H1 (cell line): Measurements from ENCODE around the gene ALG1. TPM values are rescaled to one million over a fixed set of nuclear protein-coding genes. Genes with fewer than 3 reads are reported as not detected.
"Not testable (repeated sequence)": the region's sequence is repeated elsewhere in the genome, so short reads cannot be mapped to it uniquely, and the experiment has no call there.

Experiments
- CTCF ChIA-PET: fragments of 300-600 bp; sonication (Branson Sonifier 250); formaldehyde crosslinking; loops from one replicate; lab custom pipeline; 2021; ENCODE audit not compliant: partially characterized antibody; lab: Charles Lee
- POLR2A ChIA-PET: fragments of 300-600 bp; sonication (Branson Sonifier 250); formaldehyde crosslinking; loops from one replicate; lab custom pipeline; 2021; ENCODE audit warnings: inconsistent platforms; ENCODE audit not compliant: partially characterized antibody; lab: Charles Lee
- DNase-seq, 2 experiments: peaks; one replicate each; pipeline versions ENCODE4 v3.0.0 to v3.0.0-alpha.2; 2010 to 2022; ENCODE audit warnings: low spot score in 2 of 2, low read depth in 1 of 2, mixed read lengths in 1 of 2
- FAIRE-seq: peaks from 2 replicates; lab custom pipeline; 2011; peaks lifted over from hg19 to GRCh38; lab: Jason Lieb, UNC
- H2AFZ ChIP-seq: 2 replicates; pipeline ENCODE4 v1.8.1; 2012; ENCODE audit warnings: low read length, inconsistent platforms
- H2AK5ac ChIP-seq: 2 replicates; pipeline ENCODE4 v1.6.1; 2013; ENCODE audit warnings: low read depth, low read length
- H2BK120ac ChIP-seq: replicated peaks from 2 replicates; pipeline ENCODE3; 2013; ENCODE audit warnings: low read depth, low read length, inconsistent platforms
- H2BK12ac ChIP-seq: 2 replicates; pipeline ENCODE4 v1.6.1; 2013; ENCODE audit warnings: low read depth, low read length
- H2BK15ac ChIP-seq: 2 replicates; pipeline ENCODE4 v1.6.1; 2013; ENCODE audit warnings: low read length
- H2BK20ac ChIP-seq: 2 replicates; pipeline ENCODE4 v1.6.1; 2013; ENCODE audit warnings: low read length
- H2BK5ac ChIP-seq: 2 replicates; pipeline ENCODE4 v1.6.1; 2013; ENCODE audit warnings: low read depth, low read length
- H3K14ac ChIP-seq: 2 replicates; pipeline ENCODE4 v1.6.1; 2013; ENCODE audit warnings: inconsistent platforms; ENCODE audit not compliant: insufficient read length
- H3K18ac ChIP-seq: 2 replicates; pipeline ENCODE4 v1.6.1; 2013; ENCODE audit warnings: low read length; ENCODE audit errors: extremely low read depth
- H3K23ac ChIP-seq: 2 replicates; pipeline ENCODE4 v1.6.1; 2013; ENCODE audit warnings: inconsistent platforms; ENCODE audit not compliant: insufficient read length
- H3K23me2 ChIP-seq: 2 replicates; pipeline ENCODE4 v1.6.1; 2013; ENCODE audit warnings: low read depth, low read length
- H3K27ac ChIP-seq: 2 replicates; pipeline ENCODE4 v1.6.1; 2011; ENCODE audit warnings: low read depth, low read length, inconsistent platforms
- H3K27me3 ChIP-seq, 4 experiments: replicated peaks in 1 of 4; 1 replicate in 1 of 4; 2 replicates in 3 of 4; pipeline versions ENCODE4 v1.6.1 to v1.8.1; 2011 to 2013; ENCODE audit warnings: low read length in 3 of 4, mild to moderate bottlenecking in 3 of 4, inconsistent platforms in 2 of 4, mixed read lengths in 2 of 4, moderate library complexity in 1 of 4; ENCODE audit not compliant: control insufficient read depth in 3 of 4, insufficient read depth in 3 of 4; ENCODE audit errors: extremely low read depth in 1 of 4
- H3K36me3 ChIP-seq, 4 experiments: 2 replicates each; pipeline versions ENCODE4 v1.6.1 to v1.8.1; 2011 to 2013; ENCODE audit warnings: mild to moderate bottlenecking in 4 of 4, low read length in 3 of 4, moderate library complexity in 2 of 4, control low read depth in 1 of 4, inconsistent platforms in 1 of 4; ENCODE audit not compliant: insufficient read depth in 4 of 4, control insufficient read depth in 2 of 4
- H3K4ac ChIP-seq: replicated peaks from 2 replicates; pipeline ENCODE3; 2013; ENCODE audit warnings: low read length, low read depth, mixed read lengths, inconsistent platforms; ENCODE audit not compliant: insufficient read length
- H3K4me1 ChIP-seq, 4 experiments: replicated peaks in 1 of 4; 1 replicate in 1 of 4; 2 replicates in 3 of 4; pipeline versions ENCODE4 v1.6.1 to v1.8.1; 2011 to 2013; ENCODE audit warnings: low read length in 3 of 4, inconsistent platforms in 2 of 4, mixed read lengths in 1 of 4; ENCODE audit not compliant: insufficient read depth in 4 of 4, control insufficient read depth in 3 of 4
- H3K4me2 ChIP-seq, 2 experiments: 2 replicates each; pipeline versions ENCODE4 v1.6.1 to v1.8.1; 2011 to 2013; ENCODE audit warnings: low read depth in 2 of 2, low read length in 2 of 2, control low read depth in 1 of 2, inconsistent platforms in 1 of 2, mild to moderate bottlenecking in 1 of 2; ENCODE audit not compliant: insufficient read depth in 1 of 2
- H3K4me3 ChIP-seq, 4 experiments: fragments of 200-600, 300-600 bp in 1 of 4; sonication (generic), shearing (Covaris generic), sonication (Bioruptor Twin) in 1 of 4; 2 replicates each; pipeline versions ENCODE4 v1.5.1 to v1.8.1; 2011 to 2016; ENCODE audit warnings: low read length in 4 of 4, low read depth in 3 of 4, control low read depth in 2 of 4, inconsistent platforms in 2 of 4, mild to moderate bottlenecking in 2 of 4, mixed read lengths in 1 of 4, moderate library complexity in 1 of 4; ENCODE audit not compliant: insufficient read depth in 2 of 4; ENCODE audit errors: extremely low read depth in 1 of 4
- H3K56ac ChIP-seq: replicated peaks from 2 replicates; pipeline ENCODE3; 2013; ENCODE audit warnings: low read depth, mild to moderate bottlenecking, mixed read lengths, low read length, inconsistent platforms; ENCODE audit not compliant: insufficient read length
- H3K79me1 ChIP-seq: 2 replicates; pipeline ENCODE4 v1.6.1; 2013; ENCODE audit warnings: low read depth, low read length, control low read depth
- H3K79me2 ChIP-seq, 2 experiments: 2 replicates each; pipeline versions ENCODE4 v1.6.1 to v1.8.1; 2012 to 2013; ENCODE audit warnings: low read length in 2 of 2, mild to moderate bottlenecking in 2 of 2, inconsistent platforms in 1 of 2; ENCODE audit not compliant: insufficient read depth in 2 of 2, control insufficient read depth in 1 of 2
- H3K9ac ChIP-seq, 4 experiments: replicated peaks in 1 of 4; 1 replicate in 1 of 4; 2 replicates in 3 of 4; pipeline versions ENCODE4 v1.6.1 to v1.8.1; 2011 to 2013; ENCODE audit warnings: low read depth in 3 of 4, low read length in 3 of 4, control low read depth in 2 of 4, mild to moderate bottlenecking in 2 of 4, moderate library complexity in 2 of 4, inconsistent platforms in 1 of 4; ENCODE audit errors: extremely low read depth in 1 of 4
- H3K9me3 ChIP-seq, 2 experiments: 2 replicates each; pipeline versions ENCODE4 v1.6.1 to v1.8.1; 2012 to 2013; ENCODE audit warnings: mild to moderate bottlenecking in 2 of 2, moderate library complexity in 2 of 2, control low read depth in 1 of 2, inconsistent platforms in 1 of 2, low read depth in 1 of 2, low read length in 1 of 2, mixed read lengths in 1 of 2; ENCODE audit not compliant: insufficient read depth in 2 of 2
- H4K20me1 ChIP-seq, 2 experiments: replicated peaks in 1 of 2; 2 replicates each; pipeline versions ENCODE3 to v1.8.1; 2011 to 2013; ENCODE audit warnings: inconsistent platforms in 2 of 2, low read length in 2 of 2, mild to moderate bottlenecking in 1 of 2; ENCODE audit not compliant: insufficient read depth in 2 of 2, control insufficient read depth in 1 of 2
- H4K5ac ChIP-seq: 2 replicates; pipeline ENCODE4 v1.6.1; 2013; ENCODE audit warnings: low read length, low read depth, mixed read lengths, inconsistent platforms; ENCODE audit not compliant: insufficient read length
- H4K8ac ChIP-seq: 2 replicates; pipeline ENCODE4 v1.8.0; 2013; ENCODE audit warnings: mild to moderate bottlenecking, moderate library complexity, low read length, inconsistent platforms; ENCODE audit not compliant: insufficient read depth; ENCODE audit errors: extremely low read depth
- H4K91ac ChIP-seq: replicated peaks from 2 replicates; pipeline ENCODE3; 2013; ENCODE audit warnings: low read length, mixed read lengths, inconsistent platforms; ENCODE audit not compliant: insufficient read length
- WGBS, 2 experiments: shearing (Covaris generic) in 1 of 2; methylation state at CpG; one replicate each; pipeline versions ENCODE4 v1.1.6 to v1.1.7; 2013 to 2015; ENCODE audit warnings: low lambda C conversion rate in 2 of 2, mixed read lengths in 2 of 2, inconsistent platforms in 1 of 2, low coverage in 1 of 2, missing lambda C conversion rate in 1 of 2; ENCODE audit not compliant: insufficient replicate concordance in 2 of 2, insufficient coverage in 1 of 2, insufficient read length in 1 of 2; ENCODE audit errors: extremely low coverage in 1 of 2, missing lambda C conversion rate in 1 of 2; 5-methylcytosine and 5-hydroxymethylcytosine counted together
- polyA plus RNA-seq, 7 experiments: library from polyadenylated mRNA; depleted of rRNA in 3 of 7; stranded (reverse) in 5 of 7; unstranded in 2 of 7; fragments of >200 nt in 5 of 7; fragments of 200-250 nt in 2 of 7; gene quantifications; 1 replicate in 5 of 7; 2 replicates in 1 of 7; 4 replicates in 1 of 7; pipeline versions ENCODE4 v1.2.1 to v1.2.3, GENCODE V29; 2011 to 2013; ENCODE audit warnings: missing spikeins in 2 of 7, mixed read lengths in 2 of 7
- total RNA-seq: library from RNA; stranded (reverse); fragmentation: NEBNext Ultra II Directional; extraction: Animal tissue kit (Norgen Biotek cat#: 25700); gene quantifications from 2 replicates; pipeline ENCODE4 v1.2.1, GENCODE V29; 2021

ALG1 gene
- total and polyA plus RNA-seq, 2 of the 8 experiments (the other 6 are each of a cell fraction or from before 2014, with no cell fraction given) = 34.8 to 46.5 TPM

DNA sequence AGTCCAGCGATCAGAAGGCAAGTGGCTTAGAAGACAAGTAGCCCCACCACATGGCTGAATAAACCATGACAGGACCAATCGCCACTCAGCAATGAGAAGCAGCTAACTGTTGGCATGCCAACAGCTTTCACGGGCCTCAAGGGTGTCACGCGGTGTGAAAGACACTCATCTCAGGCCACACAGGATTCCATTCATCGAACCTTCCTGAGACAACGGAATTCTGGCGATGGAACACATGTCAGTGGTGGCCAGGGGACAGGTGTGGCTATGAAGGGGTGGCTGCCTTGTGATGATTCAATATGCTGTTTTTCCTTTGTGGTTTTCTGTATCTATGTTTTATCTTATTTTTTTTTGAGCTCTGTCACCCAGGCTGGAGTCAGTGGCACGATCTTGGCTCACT is 18.9 kb downstream of the ALG1 start:
- H3K56ac ChIP-seq, H3K4me2 ChIP-seq, H3K4ac ChIP-seq, H3K79me2 ChIP-seq, H3K4me1 ChIP-seq, H3K9me3 ChIP-seq, H3K9ac ChIP-seq, H3K4me3 ChIP-seq, H3K79me1 ChIP-seq, H2AK5ac ChIP-seq, H2BK5ac ChIP-seq, H4K91ac ChIP-seq, H2BK12ac ChIP-seq, H3K23me2 ChIP-seq, H2AFZ ChIP-seq, H4K5ac ChIP-seq, H3K14ac ChIP-seq, H4K20me1 ChIP-seq, H2BK15ac ChIP-seq, H2BK20ac ChIP-seq, H2BK120ac ChIP-seq, H3K18ac ChIP-seq, H3K27ac ChIP-seq, FAIRE-seq, H3K23ac ChIP-seq, H3K27me3 ChIP-seq, H4K8ac ChIP-seq, DNase-seq: not testable (repeated sequence)
- ChIA-PET CTCF (interaction anchor here (1.1 to 27.9 kb wide), 3 partner anchors 15 to 400 kb away, joined by 3 to 625 read pairs (median 12); partner anchors contain the start of gene C16orf89), POLR2A (interaction anchor here (1.6 kb wide), 1 partner anchor 18 kb away, joined by 3 read pairs; no protein-coding TSS in a partner anchor)
- WGBS, 2 experiments = 91% methylated on average over 9 of the region's 9 CpGs; no CpG with 5 or more reads in 1 of the 2 experiments
- peaks cover 4 to 25% (median 5%) of the 10 kb centered on the region in 4 experiments; a peak in 5 of 8 replicates for H3K36me3 ChIP-seq

GRCh38 chr16:5093081-5093480 is 21.4 kb downstream of the ALG1 start:
- not testable (repeated sequence) for DNase-seq, H2BK120ac ChIP-seq, H3K18ac ChIP-seq, H3K4me2 ChIP-seq, H2BK5ac ChIP-seq, H3K23ac ChIP-seq, H4K8ac ChIP-seq, H3K79me2 ChIP-seq, H3K9me3 ChIP-seq, H3K56ac ChIP-seq, H2AK5ac ChIP-seq, H2BK15ac ChIP-seq, H3K4me1 ChIP-seq, H2AFZ ChIP-seq, H3K23me2 ChIP-seq, H3K27ac ChIP-seq, H4K91ac ChIP-seq, H4K20me1 ChIP-seq, H2BK20ac ChIP-seq, H3K14ac ChIP-seq, H4K5ac ChIP-seq, FAIRE-seq, H3K9ac ChIP-seq, H3K79me1 ChIP-seq, H3K4ac ChIP-seq, H2BK12ac ChIP-seq, H3K27me3 ChIP-seq, H3K4me3 ChIP-seq
- 86% methylated on average over 9 of the region's 9 CpGs; no CpG with 5 or more reads in 1 of the 2 experiments for WGBS, 2 experiments
- ChIA-PET CTCF (interaction anchor here (0.7 to 27.9 kb wide), 10 partner anchors 8 to 135 kb away, joined by 3 to 625 read pairs (median 4); partner anchors contain the start of genes C16orf89 and SEC14L5), POLR2A (interaction anchor here (1.5 kb wide), 1 partner anchor 42 kb away, joined by 4 read pairs; no protein-coding TSS in a partner anchor)
- H3K36me3 ChIP-seq = peaks cover 0 to 20% (median 5%) of the 10 kb centered on the region in 4 experiments; a peak in 5 of 8 replicates
